ENCODE results near the gene CHD9. TPM values are rescaled to one million over a fixed set of nuclear protein-coding genes. Genes with fewer than 3 reads are reported as not detected.
A peak's percentile ranks its signal among the peaks of the same experiment; 100 is the strongest.

Gene CHD9
- total and polyA plus RNA-seq, 9 of the 15 experiments (the other 6 are each of a cell fraction or from before 2014, with no cell fraction given) = 29.0 to 69.3 (median 40.6) TPM

GRCh38 chr16:53224951-53225533, 170.3 kb downstream of the CHD9 start (continued):
- TF ChIP-seq, protein P1, sequence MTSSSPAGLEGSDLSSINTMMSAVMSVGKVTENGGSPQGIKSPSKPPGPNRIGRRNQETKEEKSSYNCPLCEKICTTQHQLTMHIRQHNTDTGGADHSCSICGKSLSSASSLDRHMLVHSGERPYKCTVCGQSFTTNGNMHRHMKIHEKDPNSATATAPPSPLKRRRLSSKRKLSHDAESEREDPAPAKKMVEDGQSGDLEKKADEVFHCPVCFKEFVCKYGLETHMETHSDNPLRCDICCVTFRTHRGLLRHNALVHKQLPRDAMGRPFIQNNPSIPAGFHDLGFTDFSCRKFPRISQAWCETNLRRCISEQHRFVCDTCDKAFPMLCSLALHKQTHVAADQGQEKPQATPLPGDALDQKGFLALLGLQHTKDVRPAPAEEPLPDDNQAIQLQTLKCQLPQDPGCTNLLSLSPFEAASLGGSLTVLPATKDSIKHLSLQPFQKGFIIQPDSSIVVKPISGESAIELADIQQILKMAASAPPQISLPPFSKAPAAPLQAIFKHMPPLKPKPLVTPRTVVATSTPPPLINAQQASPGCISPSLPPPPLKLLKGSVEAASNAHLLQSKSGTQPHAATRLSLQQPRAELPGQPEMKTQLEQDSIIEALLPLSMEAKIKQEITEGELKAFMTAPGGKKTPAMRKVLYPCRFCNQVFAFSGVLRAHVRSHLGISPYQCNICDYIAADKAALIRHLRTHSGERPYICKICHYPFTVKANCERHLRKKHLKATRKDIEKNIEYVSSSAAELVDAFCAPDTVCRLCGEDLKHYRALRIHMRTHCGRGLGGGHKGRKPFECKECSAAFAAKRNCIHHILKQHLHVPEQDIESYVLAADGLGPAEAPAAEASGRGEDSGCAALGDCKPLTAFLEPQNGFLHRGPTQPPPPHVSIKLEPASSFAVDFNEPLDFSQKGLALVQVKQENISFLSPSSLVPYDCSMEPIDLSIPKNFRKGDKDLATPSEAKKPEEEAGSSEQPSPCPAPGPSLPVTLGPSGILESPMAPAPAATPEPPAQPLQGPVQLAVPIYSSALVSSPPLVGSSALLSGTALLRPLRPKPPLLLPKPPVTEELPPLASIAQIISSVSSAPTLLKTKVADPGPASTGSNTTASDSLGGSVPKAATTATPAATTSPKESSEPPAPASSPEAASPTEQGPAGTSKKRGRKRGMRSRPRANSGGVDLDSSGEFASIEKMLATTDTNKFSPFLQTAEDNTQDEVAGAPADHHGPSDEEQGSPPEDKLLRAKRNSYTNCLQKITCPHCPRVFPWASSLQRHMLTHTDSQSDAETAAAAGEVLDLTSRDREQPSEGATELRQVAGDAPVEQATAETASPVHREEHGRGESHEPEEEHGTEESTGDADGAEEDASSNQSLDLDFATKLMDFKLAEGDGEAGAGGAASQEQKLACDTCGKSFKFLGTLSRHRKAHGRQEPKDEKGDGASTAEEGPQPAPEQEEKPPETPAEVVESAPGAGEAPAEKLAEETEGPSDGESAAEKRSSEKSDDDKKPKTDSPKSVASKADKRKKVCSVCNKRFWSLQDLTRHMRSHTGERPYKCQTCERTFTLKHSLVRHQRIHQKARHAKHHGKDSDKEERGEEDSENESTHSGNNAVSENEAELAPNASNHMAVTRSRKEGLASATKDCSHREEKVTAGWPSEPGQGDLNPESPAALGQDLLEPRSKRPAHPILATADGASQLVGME (CRISPR knock-in tag; IDR thresholded peaks at IDR 0.05) = no peak
- no peak for TF ChIP-seq TCF7L2 (IDR thresholded peaks at IDR 0.05; ENCODE audit: low read depth, low read length)
- TF ChIP-seq ZNF431 (CRISPR knock-in tag; IDR thresholded peaks at IDR 0.05) = no peak
- TF ChIP-seq JUN (IDR thresholded peaks at IDR 0.05; ENCODE audit: borderline replicate concordance, low read depth, low read length) = peak; percentile 35; the same call in 1 of the 2 replicates
- TF ChIP-seq JUN (CRISPR knock-in tag; IDR thresholded peaks at IDR 0.05; ENCODE audit: borderline replicate concordance) = no peak
- TF ChIP-seq CBX2 (IDR thresholded peaks at IDR 0.05; ENCODE audit: insufficient read depth, low read length, poor library complexity, severe bottlenecking) = no peak
- TF ChIP-seq NEUROD1 (IDR thresholded peaks at IDR 0.05; ENCODE audit: borderline replicate concordance, low read depth, low read length, partially characterized antibody) = no peak
- TF ChIP-seq SNRNP70 (optimal IDR thresholded peaks at IDR 0.05; ENCODE audit: low read depth, low read length) = no peak
- TF ChIP-seq RBM34 (IDR thresholded peaks at IDR 0.05; ENCODE audit: borderline replicate concordance, insufficient read depth, low read length) = no peak
- no peak for TF ChIP-seq SFPQ (IDR thresholded peaks at IDR 0.05; ENCODE audit: low read depth, low read length)
- TF ChIP-seq POLR3A (IDR thresholded peaks at IDR 0.05; ENCODE audit: borderline replicate concordance, extremely low read depth, insufficient read depth, insufficient read length) = no peak
- TF ChIP-seq RBM15 (IDR thresholded peaks at IDR 0.05; ENCODE audit: insufficient read depth, low read length) = no peak
- TF ChIP-seq KAT8 (IDR thresholded peaks at IDR 0.05; ENCODE audit: low read depth) = no peak
- no peak for TF ChIP-seq RBM39 (optimal IDR thresholded peaks at IDR 0.05; ENCODE audit: low read depth, low read length)
- TF ChIP-seq ZNF717 (CRISPR knock-in tag; IDR thresholded peaks at IDR 0.05) = no peak
- TF ChIP-seq SRSF3 (IDR thresholded peaks at IDR 0.05; ENCODE audit: insufficient read depth, low read length) = no peak
- TF ChIP-seq ZNF512 (tag; IDR thresholded peaks at IDR 0.05) = no peak
